IPS-18c (cell line): ENCODE results near the gene SHB.

Experiments used
- H3K4me3 ChIP-seq: 2 replicates; pipeline ENCODE4 v1.7.0; 2013; ENCODE audit warnings: low read depth, mild to moderate bottlenecking, low read length, moderate library complexity; ENCODE audit not compliant: insufficient read depth
- H3K9me3 ChIP-seq: one replicate; pipeline ENCODE4 v1.6.1; 2013; ENCODE audit warnings: mild to moderate bottlenecking, low read length, moderate library complexity; ENCODE audit not compliant: control insufficient read depth, insufficient read depth

Gene SHB

DNA sequence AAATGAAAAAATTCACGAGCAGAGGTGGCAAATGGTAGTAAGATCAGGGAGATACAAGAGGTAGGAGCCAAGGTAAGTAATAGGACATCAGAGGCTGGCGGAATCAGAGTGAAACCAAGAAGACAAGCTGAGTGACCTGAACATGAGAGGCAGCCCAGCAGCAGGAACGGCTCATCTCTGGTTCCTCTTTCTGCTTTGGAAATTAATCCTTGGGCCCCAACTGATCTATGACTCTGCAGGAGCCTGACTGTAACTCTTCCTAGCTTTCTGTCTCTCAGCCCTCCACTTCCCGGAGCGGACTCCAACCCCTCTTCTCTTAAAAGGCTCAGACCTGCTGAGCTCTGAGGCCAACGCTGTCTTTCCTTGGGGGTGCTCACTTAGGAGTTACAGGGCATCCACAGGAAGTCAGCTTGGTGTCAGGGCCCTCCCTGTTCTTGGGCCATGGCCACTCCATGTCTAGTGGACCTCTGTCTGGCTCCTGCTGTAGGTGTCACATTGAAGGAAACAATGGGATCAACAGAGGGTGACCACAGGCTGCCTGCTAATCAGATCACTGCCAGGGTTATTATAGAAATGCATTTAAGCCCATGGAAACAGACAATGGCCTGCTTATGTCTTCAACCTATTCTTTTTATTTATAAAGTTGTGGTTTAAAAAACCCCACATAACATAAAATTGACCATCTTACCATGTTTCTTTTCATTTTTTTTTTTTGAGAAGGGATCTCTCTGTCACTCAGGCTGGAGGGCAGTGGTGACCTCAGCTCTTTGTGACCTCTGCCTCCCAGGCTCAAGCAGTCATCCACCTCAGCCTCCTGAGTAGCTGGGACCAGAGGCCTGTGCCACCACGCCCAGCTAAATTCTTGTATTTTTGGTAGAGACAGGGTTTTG lies 22.5 kb upstream of the SHB start:
- no peak overlapping the region for H3K4me3 ChIP-seq
- H3K9me3 ChIP-seq = no peaks in the 10 kb centered on the region

DNA sequence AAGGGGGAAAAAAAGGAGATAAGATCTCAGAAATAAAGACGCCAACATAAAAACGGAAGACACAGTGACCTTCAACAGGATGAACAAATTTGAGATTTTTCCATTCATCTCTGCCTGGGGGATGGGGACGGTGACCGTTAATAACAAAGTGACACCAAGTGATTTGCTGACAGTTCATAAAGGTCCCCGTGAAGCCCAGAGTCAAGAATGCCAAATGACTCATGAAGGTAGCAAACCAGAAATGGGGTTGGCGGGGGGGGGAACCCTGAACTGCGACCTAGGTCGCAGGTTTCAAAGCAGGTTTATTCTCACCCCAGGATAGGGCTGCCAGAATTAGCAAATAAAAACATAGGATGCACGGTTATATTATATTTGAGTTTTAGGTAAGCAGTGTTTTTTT lies 21.1 kb upstream of the SHB start:
- no peaks in the 10 kb centered on the region for H3K9me3 ChIP-seq
- no peak overlapping the region for H3K4me3 ChIP-seq

DNA sequence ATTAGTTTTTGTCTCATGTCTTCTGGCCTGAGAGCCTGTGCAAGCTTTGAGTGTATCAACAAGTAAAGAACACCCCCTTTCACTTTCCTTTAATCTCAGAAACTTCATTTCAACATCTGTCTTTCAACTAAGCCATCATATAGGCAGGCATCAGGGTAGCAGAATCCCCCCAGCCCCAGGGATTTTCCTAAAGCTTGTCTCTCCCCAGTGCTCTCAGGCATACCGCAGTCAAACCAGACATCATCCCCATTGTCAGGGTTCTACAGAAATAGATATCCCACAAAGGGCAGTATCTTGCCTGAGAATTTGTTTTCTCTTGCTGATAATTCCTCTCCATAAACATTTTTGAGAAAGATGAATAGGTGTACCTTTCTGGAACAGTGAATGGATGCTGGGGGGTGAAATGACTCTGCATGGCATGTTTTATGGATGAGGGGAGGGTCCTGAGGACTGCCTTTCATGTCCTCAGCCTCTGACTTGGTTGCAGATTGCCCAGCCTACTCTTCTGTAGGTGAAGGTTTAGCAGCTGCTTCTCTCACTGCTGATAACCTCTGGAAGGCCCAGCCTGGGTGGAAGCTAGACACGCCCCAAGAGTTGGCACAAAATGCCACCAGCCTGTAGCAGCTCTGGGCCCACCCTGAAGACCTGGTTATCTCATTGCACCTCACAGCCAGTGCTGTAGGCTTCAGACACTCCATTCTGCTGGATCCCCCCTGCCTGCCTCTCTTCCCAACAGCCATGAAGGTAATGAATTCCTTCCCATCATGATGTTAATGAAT lies 20.5 kb upstream of the SHB start:
- no peak overlapping the region for H3K4me3 ChIP-seq
- H3K9me3 ChIP-seq = no peaks in the 10 kb centered on the region

DNA sequence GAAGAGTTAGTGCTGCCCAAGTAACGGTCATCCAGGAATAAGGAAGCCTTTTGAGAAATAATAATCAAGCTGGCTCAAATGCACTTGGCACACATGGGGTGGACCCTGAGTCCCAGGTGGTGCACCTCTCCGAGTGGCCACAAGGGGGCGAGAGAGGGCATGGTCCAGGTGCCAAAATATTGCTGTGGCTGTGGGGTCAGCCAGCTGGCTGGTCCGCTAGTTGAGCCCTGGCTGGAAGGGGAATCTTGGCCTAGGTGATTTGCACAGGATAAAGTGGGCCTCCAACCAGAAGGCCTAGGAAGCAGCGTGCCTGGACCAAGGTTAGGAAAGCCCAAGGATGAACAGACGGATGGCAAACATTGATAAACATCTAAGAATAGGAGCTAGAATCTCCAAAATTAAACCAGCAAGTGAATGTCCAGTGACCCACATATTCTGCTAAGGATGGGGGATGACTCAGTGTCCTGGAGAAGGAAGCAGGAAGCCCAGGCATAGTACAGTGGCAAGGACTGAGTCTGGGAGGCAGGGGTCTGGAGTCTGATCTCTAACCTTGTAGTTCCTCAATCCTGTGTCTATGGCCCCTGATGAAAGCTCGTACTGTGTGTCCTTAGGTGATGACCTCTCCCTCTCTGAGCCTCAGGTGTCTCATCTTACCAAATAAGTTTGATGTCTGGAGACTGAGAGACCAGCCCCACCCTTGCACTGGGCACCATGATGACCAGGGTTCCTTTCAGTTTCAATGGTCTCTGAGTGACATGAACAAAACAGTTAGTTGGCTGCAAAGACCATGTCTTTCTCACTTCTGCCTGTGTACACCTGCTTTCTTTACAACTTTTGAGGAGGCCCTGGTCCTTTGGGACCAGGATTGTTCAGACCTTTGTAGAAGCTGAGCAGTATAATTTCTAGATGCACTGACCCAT lies 19.2 kb upstream of the SHB start:
- Histone ChIP-seq H3K9me3 (no peaks in the 10 kb centered on the region), H3K4me3 (no peak overlapping the region)

DNA sequence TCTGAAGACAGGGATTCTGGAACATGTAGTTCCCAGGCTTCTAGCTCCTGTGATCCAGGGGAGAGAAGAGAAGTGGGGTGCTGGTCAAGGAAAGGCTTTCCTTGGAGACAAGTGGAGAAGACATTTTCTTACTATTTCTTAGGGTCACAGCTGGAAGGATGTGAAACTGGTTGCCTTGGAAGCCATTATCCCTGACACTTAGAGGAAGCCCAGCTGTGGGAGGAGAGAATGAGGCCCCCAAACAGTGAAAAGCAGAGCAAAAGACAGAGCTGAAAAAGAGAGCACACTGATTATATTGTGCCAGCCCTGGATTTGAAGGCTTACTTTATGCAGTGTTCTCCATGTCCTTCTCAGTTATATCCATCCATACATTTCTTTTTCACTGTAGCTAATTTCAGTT lies 17.5 kb upstream of the SHB start:
- Histone ChIP-seq H3K9me3 (no peaks in the 10 kb centered on the region), H3K4me3 (no peak overlapping the region)

DNA sequence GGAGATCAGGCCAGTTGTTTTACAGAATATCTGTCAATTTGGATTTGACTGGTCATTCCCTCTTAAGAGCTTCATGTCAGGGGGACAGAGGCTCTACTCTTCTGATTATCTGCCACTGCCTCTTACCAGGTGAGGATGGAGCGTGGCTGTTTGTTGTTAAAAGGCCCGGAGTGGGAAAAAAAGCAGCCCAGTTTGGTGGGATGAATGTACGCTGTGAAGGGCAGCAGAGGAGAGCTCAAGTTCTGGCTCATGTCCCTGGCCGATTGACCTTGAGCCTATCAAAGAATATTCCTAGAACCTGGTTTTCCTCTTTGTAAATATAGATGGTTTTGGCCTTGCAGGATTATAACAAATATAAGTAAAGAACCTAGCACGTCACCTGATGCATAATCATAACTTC lies 16.3 kb upstream of the SHB start:
- H3K4me3 ChIP-seq = no peak overlapping the region

DNA sequence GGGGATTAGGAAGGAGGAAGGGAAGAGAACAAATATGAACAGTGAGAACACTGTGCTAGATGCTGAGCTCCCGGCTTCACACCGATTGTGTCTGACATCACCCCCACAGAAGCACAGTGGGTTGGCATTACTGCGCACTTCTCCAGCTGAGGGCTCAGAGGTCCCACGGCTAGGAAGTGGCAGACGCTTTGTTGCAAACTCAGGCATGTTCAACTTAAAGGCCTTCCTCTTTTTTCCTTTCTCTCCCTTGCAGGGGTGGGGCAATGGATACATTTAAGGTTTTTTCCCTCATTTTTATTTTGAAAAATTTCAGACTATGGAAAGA lies 15.5 kb upstream of the SHB start:
- Histone ChIP-seq H3K9me3 (no peaks in the 10 kb centered on the region), H3K4me3 (no peak overlapping the region)

More for the DNA sequence above, 16.3 kb upstream of the SHB start:
- H3K9me3 ChIP-seq = no peaks in the 10 kb centered on the region

DNA sequence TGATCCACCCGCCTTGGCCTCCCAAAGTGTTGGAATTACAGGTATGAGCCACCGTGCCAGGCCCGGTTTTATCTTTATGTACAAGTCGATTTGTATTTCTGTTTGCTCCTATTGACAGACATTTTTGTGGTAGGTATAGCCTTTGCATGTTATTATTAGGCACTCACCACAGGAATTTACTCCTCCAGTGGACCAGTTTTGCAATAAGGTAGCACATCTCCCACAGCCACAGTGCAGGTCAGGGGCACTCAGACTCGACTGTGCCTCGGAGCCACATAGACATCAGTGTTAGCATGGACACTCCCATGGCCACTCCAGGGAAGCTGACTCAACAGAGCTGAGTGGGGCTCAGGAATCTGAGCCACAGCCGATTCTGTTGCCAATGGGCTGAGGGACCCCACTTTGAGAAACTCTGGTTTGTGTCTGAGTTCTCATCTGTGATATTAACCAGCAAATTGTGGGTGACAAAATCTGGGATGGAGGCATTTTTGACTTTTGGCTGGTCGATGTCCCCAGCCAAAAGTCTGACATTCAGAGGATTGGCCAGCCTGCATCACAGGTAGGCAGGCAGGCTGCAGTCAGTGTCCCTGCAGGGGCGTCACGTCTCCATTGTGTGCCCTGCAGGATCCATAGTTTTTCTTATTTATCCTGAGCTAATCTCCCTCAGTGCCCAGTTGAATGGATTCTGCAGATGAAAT lies 15.0 kb upstream of the SHB start:
- Histone ChIP-seq H3K9me3 (no peaks in the 10 kb centered on the region), H3K4me3 (no peak overlapping the region)

DNA sequence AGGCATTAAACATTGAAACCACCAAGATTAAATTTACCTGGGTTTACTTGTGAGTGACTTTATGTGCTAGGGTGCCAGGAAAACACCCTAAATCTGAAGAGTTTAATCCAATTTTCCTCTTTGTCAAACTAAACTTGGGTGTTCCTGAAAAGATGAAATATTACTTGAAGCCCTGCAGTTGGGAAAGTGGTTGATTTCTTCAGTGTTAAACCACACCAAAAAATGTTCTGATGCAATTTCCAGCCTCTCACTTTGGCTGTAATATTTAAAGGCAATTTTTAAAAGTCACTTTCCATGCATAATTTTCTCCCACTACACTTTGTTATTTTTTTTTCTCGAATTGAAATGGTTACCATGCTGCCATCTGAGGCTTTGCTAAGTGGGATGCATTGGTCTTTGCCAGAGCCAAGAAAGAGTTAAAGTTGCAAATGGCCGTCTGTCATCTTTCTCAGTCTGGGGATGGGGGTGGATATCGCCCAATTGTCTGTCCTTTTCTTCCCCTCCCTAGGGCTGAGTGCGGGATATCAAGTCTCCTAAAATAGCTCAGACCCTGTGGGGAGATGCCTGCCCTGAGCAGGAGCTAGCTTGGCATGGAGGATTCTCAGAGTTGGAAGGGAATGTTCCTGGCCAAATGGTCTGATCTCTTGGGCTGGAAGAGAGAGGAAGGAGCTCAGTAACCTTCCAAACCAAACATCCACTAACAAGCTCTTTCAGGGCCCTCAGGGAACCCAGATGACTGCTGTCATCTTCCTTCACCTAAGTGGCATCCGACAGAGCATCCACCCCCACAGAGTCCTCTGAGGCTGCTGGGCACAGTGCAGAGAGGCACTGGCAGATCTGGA lies 13.6 kb upstream of the SHB start:
- Histone ChIP-seq H3K4me3 (no peak overlapping the region), H3K9me3 (no peaks in the 10 kb centered on the region)

DNA sequence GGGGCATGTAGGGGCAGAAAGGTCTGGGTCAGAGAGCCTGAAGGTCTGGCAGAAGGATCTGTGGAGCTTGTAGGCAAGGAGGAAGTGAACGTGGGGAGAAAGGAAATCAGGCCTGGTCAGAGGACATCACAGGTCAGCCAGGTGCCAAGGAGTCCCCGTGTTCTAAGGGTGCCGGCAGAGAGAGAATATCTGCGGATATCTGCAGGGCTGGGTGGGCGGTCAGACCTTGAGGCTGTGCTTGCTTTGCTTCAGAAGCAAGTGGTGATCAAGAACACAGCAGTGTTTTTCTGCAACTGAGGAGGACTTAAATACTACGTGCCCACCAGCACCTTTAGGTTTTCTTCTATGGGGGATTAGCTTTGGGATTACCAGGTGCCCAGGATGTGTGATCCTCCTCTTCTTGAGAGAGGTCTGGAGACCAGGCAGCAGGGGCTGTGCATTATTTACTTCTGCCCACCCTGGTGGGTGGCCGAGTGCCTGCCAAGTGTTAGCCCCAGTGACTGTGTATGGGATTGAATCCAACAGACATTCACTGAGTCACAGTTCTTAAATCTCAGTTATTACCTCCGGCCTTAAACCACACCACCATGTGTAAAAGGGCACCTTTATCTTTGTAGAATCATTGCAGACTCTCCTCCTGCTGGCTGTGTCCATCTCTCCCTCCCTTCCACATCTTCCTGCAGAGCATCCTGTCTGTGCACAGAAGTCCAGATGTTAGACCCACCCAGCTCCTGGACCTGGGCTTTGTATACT lies 12.5 kb upstream of the SHB start:
- H3K4me3 ChIP-seq = no peak overlapping the region

DNA sequence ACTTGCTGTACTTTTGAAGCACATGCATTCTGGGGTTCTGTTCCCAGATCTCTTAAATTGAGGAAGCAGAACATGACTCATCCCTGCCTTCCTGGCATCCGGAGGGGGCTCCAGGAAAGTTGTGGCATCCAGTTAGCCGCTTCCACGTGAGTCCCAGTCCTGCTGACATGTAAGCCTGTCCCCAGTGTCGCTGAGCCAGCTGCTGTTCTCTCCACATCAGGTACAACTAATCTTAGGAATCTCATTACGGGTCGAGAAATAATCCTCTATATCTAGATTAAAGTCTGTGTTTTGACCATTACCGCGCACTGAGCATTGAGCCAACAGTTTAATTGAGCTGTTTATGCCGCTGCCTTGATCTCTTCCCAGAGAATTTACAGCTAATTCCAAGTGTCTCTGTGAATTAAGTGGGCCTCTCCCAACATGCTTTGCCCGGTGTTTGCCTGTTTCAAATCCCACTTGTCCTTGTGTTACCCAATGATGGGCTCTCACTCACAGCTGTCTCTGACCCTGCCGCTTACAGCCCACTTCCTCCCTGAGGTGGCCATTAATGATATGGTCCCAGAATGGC lies 10.5 kb upstream of the SHB start:
- Histone ChIP-seq H3K9me3 (no peaks in the 10 kb centered on the region), H3K4me3 (no peak overlapping the region)

More for the DNA sequence above, 12.5 kb upstream of the SHB start:
- H3K9me3 ChIP-seq = no peaks in the 10 kb centered on the region

DNA sequence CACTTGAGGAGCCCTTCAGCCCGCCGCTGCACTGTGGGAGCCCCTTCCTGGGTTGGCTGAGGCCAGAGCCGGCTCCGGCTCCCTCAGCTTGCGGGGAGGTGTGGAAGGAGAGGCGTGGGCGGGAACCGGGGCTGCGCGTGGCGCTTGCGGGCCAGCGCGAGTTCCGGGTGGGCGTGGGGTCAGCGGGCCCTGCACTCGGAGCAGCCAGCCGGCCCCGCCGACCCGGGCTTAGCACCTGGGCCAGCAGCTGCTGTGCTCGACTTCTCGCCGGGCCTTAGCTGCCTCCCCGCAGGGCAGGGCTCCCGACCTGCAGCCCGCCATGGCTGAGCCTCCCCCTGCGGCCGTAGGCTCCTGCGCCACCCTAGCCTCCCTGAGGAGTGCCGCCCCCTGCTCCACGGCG lies 6.2 kb upstream of the SHB start:
- Histone ChIP-seq H3K4me3 (no peak overlapping the region), H3K9me3 (no peaks in the 10 kb centered on the region)

DNA sequence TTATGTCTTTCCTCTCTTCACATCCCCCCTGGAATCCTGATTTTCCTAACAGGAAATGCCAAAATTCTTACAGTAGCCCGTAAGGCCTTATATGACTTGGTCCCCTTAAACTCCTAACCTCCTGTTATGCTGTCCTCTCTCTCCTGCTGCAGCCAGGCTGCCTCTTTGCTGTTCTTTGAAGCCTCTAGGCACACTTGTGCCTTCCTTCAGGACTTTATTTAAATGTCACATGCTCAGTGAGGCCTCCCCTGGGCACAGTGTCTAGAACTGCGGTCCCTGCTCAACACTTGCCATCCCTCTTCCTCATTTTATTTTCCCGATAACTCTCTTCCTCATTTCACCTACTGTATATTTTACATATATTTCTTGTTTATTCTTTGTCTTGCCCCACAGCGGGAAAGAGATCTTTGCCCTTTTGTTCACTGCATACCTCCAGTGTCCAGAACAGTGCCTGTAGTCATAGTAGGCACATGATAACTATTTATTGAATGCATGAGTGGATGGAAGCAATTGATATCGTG lies 5.5 kb upstream of the SHB start:
- Histone ChIP-seq H3K4me3 (no peak overlapping the region), H3K9me3 (no peaks in the 10 kb centered on the region)

DNA sequence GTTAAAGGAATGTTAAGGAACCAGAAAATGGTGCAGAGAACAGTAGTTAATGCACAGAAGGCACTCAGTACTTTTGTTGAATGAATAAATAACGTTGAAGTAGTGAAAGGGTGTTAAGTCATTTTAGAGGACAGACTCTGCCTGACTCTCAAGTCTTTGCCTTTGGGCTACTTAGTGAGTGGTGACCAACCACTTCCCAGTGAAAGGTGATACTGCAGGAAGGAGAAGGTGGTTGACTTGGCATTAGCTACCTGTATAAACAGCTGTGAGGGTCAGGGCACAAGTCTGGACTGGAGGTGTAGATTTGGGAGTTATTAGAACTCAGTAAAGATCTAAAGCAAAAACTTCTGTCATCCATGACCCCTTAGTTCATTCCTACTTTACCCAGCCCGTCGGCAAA lies 4.9 kb upstream of the SHB start:
- Histone ChIP-seq H3K4me3 (no peak overlapping the region), H3K9me3 (no peaks in the 10 kb centered on the region)

DNA sequence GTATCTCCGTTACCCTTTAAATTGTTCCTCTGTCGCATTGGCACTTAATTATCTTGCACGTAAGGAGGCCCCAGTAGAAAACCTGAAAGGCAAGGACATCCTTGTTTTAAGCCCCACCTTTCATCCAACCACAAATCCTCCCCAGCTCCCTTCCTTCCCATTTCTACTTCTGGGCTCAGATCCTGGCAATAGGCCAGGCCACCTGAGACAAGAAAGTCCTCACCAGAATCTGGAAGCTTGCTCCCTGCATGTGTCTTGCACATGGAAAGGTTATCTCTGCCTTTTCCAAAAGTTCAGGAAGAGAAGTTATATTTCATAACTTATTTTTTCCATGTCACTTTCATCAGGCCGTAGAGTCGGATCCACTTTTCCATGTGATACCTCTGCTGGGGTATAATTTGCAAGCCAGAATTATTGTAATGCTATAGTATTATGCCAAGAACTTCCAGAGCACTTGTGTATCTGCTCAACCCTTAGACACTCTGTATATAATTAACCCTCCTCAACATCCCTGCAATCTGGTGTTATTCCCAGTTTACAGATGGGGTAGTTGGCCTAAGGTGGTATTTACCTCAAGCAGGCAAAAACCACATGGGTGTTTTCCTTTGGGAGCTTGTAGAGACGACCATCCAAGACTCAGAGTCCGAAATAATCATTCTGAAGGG lies 2.6 kb upstream of the SHB start:
- Histone ChIP-seq H3K4me3 (no peak overlapping the region), H3K9me3 (no peaks in the 10 kb centered on the region)
